NCI-H526 treated with DMSO at 0.1 percent for 48 hours (cell line): ENCODE data around the gene CDKN2D.
"Not testable (repeated sequence)": the region's sequence is repeated elsewhere in the genome, so short reads cannot be mapped to it uniquely, and the experiment has no call there.

Experiments used
- DNase-seq: peaks from one replicate; lab custom pipeline; 2025; lab: John Stamatoyannopoulos, UW

CDKN2D gene

GRCh38 chr19:10580979-10581631, 12.3 kb upstream of the CDKN2D start:
- DNase-seq = peak; percentile 20

DNA sequence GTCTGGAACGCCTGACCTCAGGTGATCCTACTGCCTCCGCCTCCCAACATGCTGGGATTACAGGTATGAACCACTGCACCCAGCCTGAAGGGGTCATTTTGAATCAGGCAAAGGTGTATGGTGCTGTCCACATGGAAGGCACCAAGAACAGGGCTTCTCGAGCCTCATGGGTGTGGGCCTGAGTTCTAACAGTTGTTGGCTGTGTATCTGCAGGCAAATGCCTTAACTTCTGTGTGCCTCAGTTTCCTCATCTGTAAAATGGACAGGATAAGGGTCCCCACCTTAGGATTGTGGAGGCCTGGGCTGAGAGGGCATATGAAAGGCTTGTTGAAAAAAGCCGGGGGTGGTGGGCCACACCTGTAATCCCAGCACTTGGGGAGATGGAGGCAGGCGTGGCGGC, 9.2 kb upstream of the CDKN2D start:
- no peak for DNase-seq

DNA sequence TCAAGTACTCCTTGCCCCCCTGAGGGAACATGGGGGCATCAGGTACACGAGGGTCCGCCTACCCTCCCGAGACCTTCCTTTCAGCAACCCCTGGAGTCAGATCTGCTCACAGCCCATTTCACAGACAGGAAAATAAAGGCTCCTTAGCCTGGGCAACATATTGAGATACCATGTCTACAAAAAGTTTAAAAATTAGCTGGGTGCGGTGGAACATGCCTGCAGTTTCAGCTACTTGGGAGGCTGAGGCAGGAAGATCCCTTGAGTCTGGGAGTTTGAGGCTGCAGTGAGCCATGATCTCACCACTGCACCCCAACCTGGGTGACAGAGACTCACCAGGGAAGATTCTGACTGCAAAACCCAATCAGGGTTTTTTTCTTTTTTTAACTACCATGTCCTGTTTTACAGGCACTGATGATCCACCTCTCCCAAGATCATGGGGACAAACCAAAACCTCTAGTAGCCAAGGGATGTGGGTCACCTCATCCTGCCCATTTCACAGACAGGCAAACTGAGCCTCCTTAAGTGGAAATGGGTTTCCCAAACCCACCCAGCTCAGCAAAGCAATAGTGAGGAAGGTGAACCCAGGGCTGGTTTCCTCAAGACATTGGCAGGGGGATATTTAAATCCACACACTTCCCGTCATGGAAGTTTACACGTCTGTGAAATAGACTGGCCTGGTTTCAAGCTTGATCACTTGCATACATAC, 6.4 kb upstream of the CDKN2D start:
- no peak for DNase-seq

DNA sequence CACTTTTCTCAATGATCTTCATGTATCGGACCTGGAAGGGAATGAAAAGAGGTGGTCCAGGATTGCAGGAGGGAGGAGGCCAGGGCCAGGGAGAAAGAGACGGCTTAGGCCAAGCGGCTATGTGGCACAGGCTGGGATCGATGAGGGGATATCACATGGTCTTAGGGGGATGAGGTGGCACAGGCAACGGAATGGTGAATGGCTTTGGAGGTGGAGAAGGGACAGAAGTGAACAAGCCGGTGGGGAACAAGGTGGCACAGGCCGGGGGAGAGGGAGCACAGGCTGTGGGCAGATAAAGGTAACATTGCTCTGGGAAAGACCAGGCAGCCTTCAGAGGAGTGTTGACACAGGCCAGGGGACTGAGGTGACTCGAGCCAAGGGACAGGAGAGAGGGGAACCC, 5.7 kb upstream of the CDKN2D start:
- DNase-seq = no peak

- DNase-seq = not testable (repeated sequence)
Observed at GRCh38 chr19:10573793-10574192, 5.0 kb upstream of the CDKN2D start.

- no peak for DNase-seq
Observed at GRCh38 chr19:10568062-10568825, 535 bp downstream of the CDKN2D start.

GRCh38 chr19:10567656-10568055, 1.1 kb downstream of the CDKN2D start:
- DNase-seq = no peak

DNA sequence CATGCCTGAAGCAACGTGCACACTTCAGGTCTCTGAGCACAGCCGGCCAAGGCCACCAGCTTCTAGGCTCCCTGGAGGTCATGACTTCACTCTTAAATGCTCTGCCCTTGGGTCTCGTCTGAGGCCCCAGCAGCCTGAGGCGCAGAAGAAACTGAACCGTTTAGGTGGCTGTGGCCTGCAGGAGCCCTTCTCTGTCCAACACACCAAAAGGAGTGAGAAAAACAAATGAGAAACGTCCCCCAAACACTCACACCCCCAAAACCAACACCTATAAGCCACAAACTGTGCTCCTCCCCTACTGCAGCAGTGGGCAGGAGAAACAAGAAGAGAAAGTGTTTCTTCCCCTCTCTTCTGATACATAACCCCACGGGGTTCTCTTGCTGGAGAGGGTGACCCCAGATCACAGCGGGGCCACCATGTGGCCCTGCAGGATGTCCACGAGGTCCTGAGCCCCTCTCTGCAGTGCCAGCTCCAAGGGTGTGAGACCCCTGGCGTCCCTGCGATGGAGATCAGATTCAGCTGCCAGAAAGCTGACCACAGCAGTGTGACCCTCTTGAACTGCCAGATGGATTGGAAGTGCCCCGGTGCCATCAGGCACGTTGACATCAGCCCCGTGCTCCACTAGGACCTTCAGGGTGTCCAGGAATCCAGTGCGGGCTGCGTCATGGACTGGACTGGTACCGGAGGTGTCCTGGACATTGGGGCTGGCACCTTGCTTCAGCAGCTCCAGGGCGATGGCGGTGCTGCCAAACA, 1.9 kb downstream of the CDKN2D start:
- DNase-seq = no peak

DNA sequence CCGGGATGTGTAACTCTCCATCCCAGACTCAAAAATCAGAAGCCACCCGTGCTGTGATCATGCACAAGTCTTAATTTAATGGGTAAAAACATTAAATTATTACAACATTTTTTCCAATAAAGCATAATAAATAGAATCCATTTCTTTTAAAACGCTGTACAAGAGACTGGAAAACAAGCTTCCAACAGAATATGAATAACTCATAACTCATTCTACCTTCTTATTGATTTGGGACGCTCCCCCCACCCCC, 2.4 kb downstream of the CDKN2D start:
- no peak for DNase-seq

- DNase-seq = peak; percentile 85
Observed at GRCh38 chr19:10565567-10566407, 3.0 kb downstream of the CDKN2D start, which contains the start of gene KRI1. KRI1 (minus strand) TSS chr19:10566010; CDS start chr19:10565999, 11 bp downstream.

DNA sequence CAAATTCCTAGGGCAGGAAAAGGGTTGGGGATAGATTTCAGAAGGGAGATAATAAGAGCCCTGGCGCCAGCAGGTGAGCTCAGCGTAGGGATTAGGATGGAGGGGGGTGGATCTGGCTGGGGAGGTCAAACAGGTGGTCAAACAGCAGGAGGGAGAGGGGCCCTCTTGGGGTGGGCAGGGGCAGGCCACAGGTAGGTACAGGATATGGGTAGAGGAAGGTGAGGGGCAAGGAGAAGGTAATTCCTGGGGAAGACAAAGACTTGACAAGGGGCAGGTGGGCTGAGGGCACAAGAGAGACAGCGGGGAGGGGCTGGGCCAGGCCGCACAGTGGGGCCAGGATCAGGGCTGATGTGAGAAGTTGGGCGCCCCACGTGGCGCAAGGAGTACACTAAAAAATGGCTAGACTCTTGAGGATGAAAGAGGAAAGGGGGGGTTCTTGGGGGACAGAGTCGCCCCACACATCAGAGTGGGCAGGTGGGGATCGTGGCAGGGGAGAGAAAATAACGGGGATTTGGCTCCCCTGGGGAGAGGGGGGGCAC, 3.7 kb downstream of the CDKN2D start:
- no peak for DNase-seq

GRCh38 chr19:10562609-10563008, 6.2 kb downstream of the CDKN2D start:
- DNase-seq = no peak

GRCh38 chr19:10560154-10560553, 8.6 kb downstream of the CDKN2D start:
- no peak for DNase-seq

GRCh38 chr19:10557603-10558197, 11.1 kb downstream of the CDKN2D start:
- DNase-seq = no peak

GRCh38 chr19:10555610-10555973, 13.2 kb downstream of the CDKN2D start:
- no peak for DNase-seq

DNA sequence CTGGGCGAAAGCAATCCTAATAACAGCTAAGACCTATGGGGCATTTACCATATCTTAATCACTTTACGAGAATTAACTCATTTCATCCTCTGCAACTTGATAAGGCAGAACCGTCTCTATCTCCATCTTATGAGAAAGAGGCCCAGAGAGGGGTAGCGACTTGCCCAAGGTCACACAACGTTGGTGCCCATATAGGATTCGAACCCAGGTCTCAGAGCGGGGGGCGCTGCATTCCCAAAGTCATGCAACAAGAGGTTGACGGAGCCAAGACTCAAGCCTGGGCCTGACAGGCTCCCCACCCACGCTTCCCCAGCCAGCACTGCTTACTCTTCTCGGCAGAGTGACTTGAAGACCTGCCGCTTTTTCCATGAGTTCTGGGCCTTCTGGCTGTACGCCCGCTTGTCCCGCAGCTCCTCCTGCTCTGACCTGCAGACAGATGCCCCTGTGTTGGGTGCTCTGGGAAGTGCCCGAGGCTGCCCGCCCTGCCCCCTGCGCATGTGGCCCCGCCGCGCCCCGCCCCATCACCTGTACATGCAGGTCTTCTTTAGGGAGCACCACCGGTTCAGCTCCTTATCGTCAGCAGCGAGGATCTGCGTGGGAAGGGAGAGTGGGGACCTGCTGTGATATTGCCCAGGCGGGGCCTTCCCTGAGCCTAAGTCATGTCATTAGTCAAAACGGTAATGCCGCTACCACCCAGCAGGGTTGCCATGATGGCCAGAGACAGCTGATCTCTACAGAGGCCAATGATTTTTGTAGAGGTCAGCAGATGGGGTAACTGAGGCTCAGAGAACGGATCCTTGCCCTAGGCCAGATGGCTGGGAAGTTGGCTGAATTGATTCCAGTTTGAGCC, 13.8 kb downstream of the CDKN2D start:
- no peak for DNase-seq

DNA sequence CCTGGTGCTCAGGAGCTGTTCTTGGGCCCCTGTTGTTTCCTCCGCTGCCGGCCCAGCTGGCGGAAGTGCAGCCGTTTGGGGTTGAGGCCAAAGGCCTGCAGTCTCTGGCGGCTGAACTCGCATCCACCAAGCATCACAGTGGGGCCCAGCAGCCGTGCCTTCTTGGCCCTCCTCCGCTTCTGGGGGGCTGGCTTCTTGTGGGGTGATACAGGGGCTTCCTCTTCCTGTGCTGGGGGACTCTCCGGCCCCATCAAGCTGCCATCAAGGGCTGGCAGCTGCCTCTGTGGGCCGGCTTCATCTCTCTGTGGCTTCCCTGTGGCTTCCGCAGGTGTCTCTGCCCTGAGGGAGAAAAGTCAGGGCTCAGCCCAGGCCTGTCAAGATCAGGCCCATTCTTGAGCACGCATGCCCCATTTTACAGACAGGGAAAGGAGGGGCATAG, 14.8 kb downstream of the CDKN2D start:
- no peak for DNase-seq

GRCh38 chr19:10553087-10553667, 15.6 kb downstream of the CDKN2D start:
- no peak for DNase-seq

GRCh38 chr19:10552510-10553053, 16.2 kb downstream of the CDKN2D start:
- DNase-seq = no peak
